GM18951 (cell line): ENCODE results near the gene TTC38.

Experiments
- POLR2A ChIP-seq: IDR thresholded peaks from 4 replicates; pipeline ENCODE4 v1.6.1; 2011; ENCODE audit warnings: mild to moderate bottlenecking; ENCODE audit not compliant: insufficient read length, insufficient read depth; ENCODE audit errors: extremely low read depth
- in situ Hi-C: fragments of 300-500 bp; cut with MboI; formaldehyde crosslinking; loops from one replicate; pipeline ENCODE4 v1.12.0; 2022; ENCODE audit warnings: low sequenced_read_pairs, mixed read lengths, inconsistent platforms; ENCODE audit not compliant: unreplicated experiment

Gene TTC38

DNA sequence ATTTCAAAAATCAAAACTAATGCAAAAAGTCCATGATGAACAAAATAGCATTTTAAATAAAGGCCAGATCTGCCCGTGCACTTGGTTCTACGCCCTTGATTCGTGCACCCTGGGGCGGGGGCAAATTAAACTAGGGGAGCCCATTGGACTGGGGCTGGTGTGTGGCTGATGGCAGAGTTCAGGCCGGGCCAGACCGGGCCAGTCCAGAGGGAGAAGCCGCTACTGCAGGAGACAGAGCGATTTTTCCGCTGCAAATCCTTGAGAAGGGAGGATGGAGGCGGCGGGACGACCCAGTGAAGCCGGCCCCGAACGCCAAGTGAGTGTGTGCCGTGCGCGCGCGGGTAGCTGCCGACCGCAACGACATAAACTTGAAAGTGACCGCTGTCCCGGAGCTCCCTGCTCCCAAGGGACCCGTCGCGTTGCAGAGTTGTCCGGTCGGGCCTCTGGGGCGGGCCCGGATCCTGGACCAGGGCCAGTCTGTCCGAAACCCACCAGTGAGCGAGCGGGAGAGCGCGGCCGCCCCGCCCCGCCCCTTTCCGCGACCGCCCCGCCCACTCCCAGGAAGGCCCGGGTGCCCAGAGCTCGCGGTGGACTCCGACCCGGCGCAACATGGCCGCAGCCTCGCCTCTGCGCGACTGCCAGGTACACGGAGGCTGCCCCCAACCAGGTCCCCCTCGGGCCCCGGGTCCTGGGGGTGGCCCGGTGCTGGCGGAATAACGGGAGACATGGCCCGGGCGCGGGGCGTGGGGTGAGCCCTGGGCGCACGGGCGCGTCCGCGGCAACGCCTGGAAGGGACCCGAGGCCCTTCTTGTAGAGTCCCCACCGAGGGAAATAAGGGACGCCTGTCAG lies at the start of gene TTC38:
TSS of gene TTC38 (plus strand) at position 578 of the 849 bp plus-strand sequence. CDS start at position 610, 32 bp downstream.
- in situ Hi-C loops: no loop called here
- TF ChIP-seq POLR2A: peak; percentile 76

DNA sequence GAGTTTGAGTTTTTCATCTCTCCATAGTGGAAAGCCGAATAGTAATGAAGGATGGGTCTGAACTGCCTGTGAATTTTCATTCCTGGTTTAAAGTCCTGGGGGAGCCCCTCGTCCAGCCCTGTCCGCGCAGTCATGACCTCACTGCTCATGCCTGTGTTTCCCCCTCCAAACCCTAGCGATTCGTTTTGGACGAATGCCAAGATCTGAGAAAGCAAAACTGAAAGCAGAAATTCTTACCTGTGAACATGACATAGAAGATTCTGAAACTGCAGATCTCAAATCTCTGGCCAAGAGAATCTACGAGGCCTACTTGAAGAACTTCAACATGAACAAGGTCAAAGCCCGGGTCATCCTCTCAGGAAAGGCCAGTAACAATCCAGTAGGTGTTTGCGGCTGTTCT lies 48.2 kb upstream of the TTC38 start:
- in situ Hi-C loops: no loop called here
- no peak for TF ChIP-seq POLR2A

- TF ChIP-seq POLR2A: no peak
- in situ Hi-C loops: no loop called here
Measured at GRCh38 chr22:46220921-46221320, 46.9 kb upstream of the TTC38 start.

DNA sequence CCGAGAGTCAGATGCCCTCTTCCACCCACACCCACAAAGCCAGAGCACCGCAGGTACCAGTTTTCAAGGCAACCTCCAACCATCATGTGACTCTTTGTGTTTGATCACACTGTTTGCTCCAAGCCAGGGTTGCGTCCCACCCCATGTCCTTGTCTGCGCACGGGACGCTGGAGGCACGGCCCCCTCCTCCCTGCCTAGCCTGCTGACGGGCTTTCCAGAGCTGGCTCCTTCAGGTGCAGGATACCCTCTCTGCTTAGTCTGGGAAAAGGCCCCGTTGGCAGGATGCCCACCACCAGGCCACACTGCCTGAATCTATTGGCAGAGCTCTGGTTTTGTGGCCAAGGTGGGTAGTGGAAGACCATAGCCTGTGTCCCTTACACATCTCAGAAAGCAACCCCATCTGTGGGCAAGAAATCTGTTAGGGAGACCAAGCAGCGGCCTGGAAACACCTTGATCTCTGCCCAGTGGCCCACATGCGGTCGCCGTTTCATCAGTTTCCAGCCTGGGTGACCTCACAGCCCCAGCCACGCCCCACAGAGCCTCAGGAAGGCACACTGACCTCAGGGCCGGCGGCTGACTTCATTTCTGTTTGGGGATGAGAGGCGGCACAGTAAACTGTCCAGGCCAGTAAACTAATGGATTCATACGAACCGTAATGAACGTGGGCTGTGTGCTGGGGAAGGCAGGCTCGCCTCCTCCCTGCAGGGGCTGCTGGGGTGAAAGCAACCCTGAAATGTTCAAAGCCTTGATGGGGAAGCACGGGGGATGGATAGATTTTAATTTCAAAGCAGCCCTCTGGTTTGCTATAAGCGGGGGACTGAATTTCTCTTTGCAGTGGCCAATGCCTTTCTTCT lies 43.5 kb upstream of the TTC38 start:
- no peak for TF ChIP-seq POLR2A
- in situ Hi-C loops: no loop called here

DNA sequence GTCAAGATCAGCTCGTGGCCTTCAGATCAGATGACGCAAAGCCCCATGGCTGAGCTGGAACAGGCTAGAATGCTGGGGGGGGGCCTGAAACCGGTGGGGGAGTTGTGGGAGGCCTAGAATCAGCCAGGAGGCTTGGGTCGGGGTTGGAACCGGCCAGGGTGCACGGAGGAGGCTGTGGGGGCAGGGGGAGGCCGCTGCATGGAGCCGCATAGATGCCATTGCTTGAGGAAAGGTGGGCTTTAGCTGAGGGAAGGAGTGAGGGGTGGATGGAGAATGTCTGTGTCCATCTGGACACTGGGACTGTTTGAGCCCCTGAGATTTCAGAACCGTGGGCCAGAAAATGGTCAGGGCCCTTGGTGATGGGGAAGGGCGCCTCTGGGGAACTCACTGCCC lies 42.9 kb upstream of the TTC38 start:
- in situ Hi-C loops: no loop called here
- no peak for TF ChIP-seq POLR2A

DNA sequence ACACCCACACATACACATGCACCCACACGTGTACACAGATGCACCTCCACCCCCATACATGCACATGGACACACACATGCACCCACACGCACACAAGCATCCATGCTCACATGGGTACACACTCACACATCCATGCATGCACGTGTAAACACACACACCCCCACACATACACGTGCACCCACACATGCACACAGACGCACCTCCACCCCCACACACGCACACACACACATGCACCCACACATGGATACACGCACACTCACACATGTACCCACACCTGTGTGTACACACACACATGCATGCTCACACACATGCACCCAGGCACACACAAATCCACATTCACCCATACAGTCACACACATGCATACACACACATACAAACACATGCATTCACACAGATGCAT lies 42.2 kb upstream of the TTC38 start:
- no peak for TF ChIP-seq POLR2A
- in situ Hi-C loops: no loop called here

DNA sequence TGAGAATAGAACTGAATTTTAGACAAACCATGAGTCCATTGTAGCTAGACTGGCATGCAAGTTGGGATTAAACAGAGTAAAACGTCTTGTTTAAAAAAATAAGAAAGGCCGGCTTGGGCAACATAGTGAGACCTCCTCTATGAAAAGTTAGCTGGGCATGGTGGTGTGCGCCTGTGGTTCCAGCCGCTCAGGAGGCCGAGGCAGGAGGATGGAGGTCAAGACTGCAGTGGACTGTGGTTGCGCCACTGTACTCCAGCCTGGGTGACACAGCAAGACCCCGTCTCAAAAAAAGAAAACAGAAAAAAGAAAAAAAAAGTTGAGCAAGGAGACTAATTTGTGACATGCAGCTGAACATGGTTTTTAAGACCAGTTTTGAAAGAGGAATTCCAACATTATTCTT lies 41.2 kb upstream of the TTC38 start:
- in situ Hi-C loops: no loop called here
- TF ChIP-seq POLR2A: no peak

DNA sequence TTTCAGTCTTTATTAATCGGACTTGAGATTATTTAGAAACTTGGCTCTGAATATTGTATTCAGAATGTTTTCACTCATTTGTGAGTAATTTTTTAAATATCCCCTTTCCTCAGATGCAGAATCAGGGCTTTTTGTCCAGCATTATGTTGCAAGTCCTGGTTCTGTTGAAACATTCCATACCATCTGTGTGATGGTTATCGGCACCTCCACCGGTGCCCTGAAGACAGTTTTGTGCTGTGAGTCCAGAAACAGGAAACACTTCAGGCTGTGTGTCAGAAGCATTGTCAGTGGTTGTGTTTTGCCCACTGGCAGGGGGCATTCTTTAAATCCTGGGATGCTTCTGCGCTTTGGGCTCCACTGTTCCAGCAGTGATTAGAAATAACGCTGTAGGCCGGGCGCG lies 38.1 kb upstream of the TTC38 start:
- TF ChIP-seq POLR2A: no peak
- in situ Hi-C loops: no loop called here

DNA sequence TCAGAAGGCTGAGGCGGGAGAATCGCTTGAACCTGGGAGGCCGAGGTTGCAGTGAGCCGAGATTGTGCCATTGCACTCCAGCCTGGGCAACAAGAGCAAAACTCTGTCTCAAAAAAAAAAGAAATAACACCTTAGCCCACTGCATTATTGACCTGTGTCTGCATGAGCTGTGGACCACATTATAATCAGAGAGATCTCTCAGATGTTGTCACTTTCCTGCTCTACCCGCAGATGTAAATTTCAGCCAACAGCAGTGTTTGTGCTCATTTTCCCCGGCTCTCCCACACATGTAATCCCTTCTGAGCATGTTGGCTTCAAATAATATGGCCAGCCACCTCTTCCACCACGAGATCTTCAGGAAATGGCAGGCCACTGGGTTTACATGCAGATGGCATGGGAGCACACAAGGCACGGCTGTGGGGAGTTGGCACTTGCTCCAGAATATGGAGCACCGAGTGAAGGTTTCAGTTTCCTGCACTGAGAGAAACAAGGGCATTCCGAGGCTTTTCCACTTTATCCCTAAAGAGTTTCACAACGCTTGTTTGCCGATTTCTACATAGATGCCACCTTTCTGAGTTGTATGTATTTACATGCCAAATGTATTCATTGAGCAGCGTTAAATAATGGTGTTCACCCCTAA lies 37.4 kb upstream of the TTC38 start:
- TF ChIP-seq POLR2A: no peak
- in situ Hi-C loops: no loop called here

DNA sequence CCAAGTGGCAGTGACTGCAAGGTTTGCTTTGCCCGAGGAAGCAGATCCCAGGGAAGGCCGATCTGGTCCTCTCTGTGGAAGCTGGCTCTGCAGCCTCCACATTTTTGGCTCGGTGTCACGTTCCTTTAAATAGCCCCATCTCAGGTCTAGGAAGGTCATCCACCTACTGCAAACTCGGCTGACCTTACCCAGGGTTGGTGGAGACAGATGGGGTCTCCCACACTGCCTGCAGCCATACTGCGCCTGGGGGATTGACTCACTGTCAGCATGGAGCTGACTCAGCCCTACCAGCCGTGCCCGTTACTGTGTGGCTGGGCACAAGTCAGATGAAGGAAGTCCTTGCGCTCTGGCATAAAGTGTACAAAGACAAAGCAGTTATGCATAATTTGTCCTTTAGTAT lies 34.6 kb upstream of the TTC38 start:
- no peak for TF ChIP-seq POLR2A
- in situ Hi-C loops: no loop called here

DNA sequence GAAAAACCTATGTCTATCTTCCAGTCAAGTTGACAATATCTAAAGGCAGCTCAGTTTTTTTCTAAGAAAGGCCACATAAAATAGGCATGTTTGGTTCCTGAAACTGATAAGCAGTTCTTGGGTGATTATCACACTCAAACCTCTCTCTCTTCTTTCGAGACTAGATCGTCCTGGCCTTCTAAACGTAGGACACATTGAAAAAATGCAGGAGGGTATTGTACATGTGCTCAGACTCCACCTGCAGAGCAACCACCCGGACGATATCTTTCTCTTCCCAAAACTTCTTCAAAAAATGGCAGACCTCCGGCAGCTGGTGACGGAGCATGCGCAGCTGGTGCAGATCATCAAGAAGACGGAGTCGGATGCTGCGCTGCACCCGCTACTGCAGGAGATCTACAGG lies 32.8 kb upstream of the TTC38 start:
- in situ Hi-C loops: no loop called here

GRCh38 chr22:46237453-46238124 lies 30.2 kb upstream of the TTC38 start:
- in situ Hi-C loops: no loop called here
- TF ChIP-seq POLR2A: no peak

More for the DNA sequence above, 32.8 kb upstream of the TTC38 start:
- no peak for TF ChIP-seq POLR2A

DNA sequence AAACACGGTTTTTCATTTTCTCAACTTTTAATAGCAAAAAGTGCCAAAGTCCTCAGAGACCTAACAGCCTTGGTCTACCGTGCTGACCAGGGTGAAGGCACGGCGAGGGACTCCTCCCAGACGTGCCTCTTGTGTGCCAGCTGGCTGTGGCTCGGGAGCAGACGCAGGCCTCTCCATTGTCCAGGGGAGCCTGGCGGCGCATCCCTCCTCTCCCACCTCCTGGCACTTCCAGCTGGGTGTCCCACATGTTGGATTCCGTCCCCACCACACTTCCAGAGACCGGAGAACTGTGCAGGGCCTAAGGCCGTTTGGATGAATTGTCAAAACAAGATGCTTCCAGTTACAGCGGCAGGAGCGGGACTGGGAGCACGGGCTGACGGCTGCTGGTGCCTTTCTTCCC lies 29.3 kb upstream of the TTC38 start:
- TF ChIP-seq POLR2A: no peak
- in situ Hi-C loops: no loop called here
